Type B pancreatic cell (in vitro differentiated cells): ENCODE results near the gene N4BP2L1. TPM values are rescaled to one million over a fixed set of nuclear protein-coding genes. Genes with fewer than 3 reads are reported as not detected.
"Not testable (repeated sequence)": the region's sequence is repeated elsewhere in the genome, so short reads cannot be mapped to it uniquely, and the experiment has no call there.

ENCODE experiments used
- DNase-seq: peaks from one replicate; pipeline ENCODE4 v3.0.0; 2021; ENCODE audit warnings: mixed read lengths; ENCODE audit not compliant: unreplicated experiment; ENCODE audit errors: extremely low spot score
- H3K27ac Mint-ChIP-seq: 2 replicates; pipeline ENCODE4 v1.8.0; 2021; ENCODE audit warnings: mild to moderate bottlenecking, mixed read lengths
- H3K27me3 Mint-ChIP-seq: 2 replicates; pipeline ENCODE4 v1.8.0; 2021; ENCODE audit warnings: mixed read lengths
- H3K36me3 Mint-ChIP-seq: 2 replicates; pipeline ENCODE4 v1.8.0; 2021; ENCODE audit warnings: mixed read lengths
- H3K4me1 Mint-ChIP-seq: one replicate; pipeline ENCODE4 v1.8.0; 2021; ENCODE audit warnings: mixed read lengths; ENCODE audit not compliant: unreplicated experiment
- H3K4me3 Mint-ChIP-seq: 2 replicates; pipeline ENCODE4 v1.8.0; 2021; ENCODE audit warnings: mild to moderate bottlenecking, mixed read lengths
- H3K9me3 Mint-ChIP-seq: 2 replicates; pipeline ENCODE4 v1.8.0; 2021; ENCODE audit warnings: mixed read lengths
- CTCF ChIP-seq: fragments of 200-600 bp; sonication (generic); conservative IDR thresholded peaks from 2 replicates; pipeline ENCODE4 v1.5.0; 2021; ENCODE audit warnings: antibody characterized with exemption, mild to moderate bottlenecking
- total RNA-seq: library from RNA; stranded (reverse); gene quantifications from 2 replicates; pipeline ENCODE4 v1.2.1, GENCODE V29; 2021; ENCODE audit warnings: low replicate concordance

N4BP2L1 gene
- total RNA-seq, 1 donor from 2014 or later: 7.4 TPM

- TF ChIP-seq CTCF: no peak
- no peak overlapping the region for H3K4me3 Mint-ChIP-seq
- H3K36me3 Mint-ChIP-seq: peaks cover 15% of the 10 kb centered on the region
- H3K9me3 Mint-ChIP-seq: no peaks in the 10 kb centered on the region
- no peak for DNase-seq
- H3K4me1 Mint-ChIP-seq: no peaks in the 10 kb centered on the region
- H3K27ac Mint-ChIP-seq: no peak overlapping the region
- H3K27me3 Mint-ChIP-seq: no peaks in the 10 kb centered on the region
These were observed 49.9 kb downstream of the N4BP2L1 start for GRCh38 chr13:32378012-32378411.

GRCh38 chr13:32376642-32377415 is 51.1 kb downstream of the N4BP2L1 start:
- no peak overlapping the region for H3K4me3 Mint-ChIP-seq
- H3K36me3 Mint-ChIP-seq: peaks cover 24% of the 10 kb centered on the region
- H3K4me1 Mint-ChIP-seq: no peaks in the 10 kb centered on the region
- no peak for DNase-seq
- no peaks in the 10 kb centered on the region for H3K27me3 Mint-ChIP-seq
- H3K9me3 Mint-ChIP-seq: no peaks in the 10 kb centered on the region
- no peak overlapping the region for H3K27ac Mint-ChIP-seq
- no peak for TF ChIP-seq CTCF

- Mint-ChIP-seq H3K4me1 (no peaks in the 10 kb centered on the region), H3K27me3 (no peaks in the 10 kb centered on the region), H3K36me3 (peaks cover 38% of the 10 kb centered on the region), H3K4me3 (no peak overlapping the region), H3K9me3 (no peaks in the 10 kb centered on the region), H3K27ac (no peak overlapping the region)
- DNase-seq: no peak
- TF ChIP-seq CTCF: no peak
These were observed 57.1 kb downstream of the N4BP2L1 start for GRCh38 chr13:32370805-32371204.

GRCh38 chr13:32362574-32362973 is 65.4 kb downstream of the N4BP2L1 start:
- Mint-ChIP-seq H3K27me3 (no peaks in the 10 kb centered on the region), H3K4me1 (no peaks in the 10 kb centered on the region), H3K4me3 (no peak overlapping the region), H3K27ac (no peak overlapping the region), H3K9me3 (no peaks in the 10 kb centered on the region), H3K36me3 (peaks cover 9% of the 10 kb centered on the region)
- TF ChIP-seq CTCF: no peak
- DNase-seq: no peak

- H3K27ac Mint-ChIP-seq, DNase-seq: not testable (repeated sequence)
- H3K36me3 Mint-ChIP-seq: peaks cover 10% of the 10 kb centered on the region
These were observed 72.0 kb downstream of the N4BP2L1 start for GRCh38 chr13:32355935-32356334.

GRCh38 chr13:32354040-32354439 is 73.9 kb downstream of the N4BP2L1 start:
- peaks cover 13% of the 10 kb centered on the region for H3K36me3 Mint-ChIP-seq
- H3K9me3 Mint-ChIP-seq: no peaks in the 10 kb centered on the region

More at GRCh38 chr13:32355935-32356334, 72.0 kb downstream of the N4BP2L1 start:
- H3K4me3 Mint-ChIP-seq, H3K9me3 Mint-ChIP-seq, H3K4me1 Mint-ChIP-seq, H3K27me3 Mint-ChIP-seq: not testable (repeated sequence)

GRCh38 chr13:32350839-32351441 is 77.0 kb downstream of the N4BP2L1 start:
- not testable (repeated sequence) for H3K4me3 Mint-ChIP-seq, DNase-seq, H3K9me3 Mint-ChIP-seq, H3K4me1 Mint-ChIP-seq, H3K27me3 Mint-ChIP-seq, H3K27ac Mint-ChIP-seq
- H3K36me3 Mint-ChIP-seq: peaks cover 24% of the 10 kb centered on the region

More at GRCh38 chr13:32354040-32354439, 73.9 kb downstream of the N4BP2L1 start:
- H3K27me3 Mint-ChIP-seq: no peaks in the 10 kb centered on the region
- no peak for DNase-seq
- no peak overlapping the region for H3K27ac Mint-ChIP-seq
- no peak overlapping the region for H3K4me3 Mint-ChIP-seq
- H3K4me1 Mint-ChIP-seq: no peaks in the 10 kb centered on the region
- TF ChIP-seq CTCF: no peak
